Pericardium fibroblast (primary cell): Measurements from ENCODE around the gene RPL29. TPM values are rescaled to one million over a fixed set of nuclear protein-coding genes. Genes with fewer than 3 reads are reported as not detected.

Experiments
- total RNA-seq: library from RNA; depleted of rRNA; stranded (reverse); fragments of >200 nt; gene quantifications from 2 replicates; pipeline ENCODE4 v1.2.3, GENCODE V29; 2015

Gene RPL29
- 2,355 and 3,402 TPM in 2 replicates for total RNA-seq

DNA sequence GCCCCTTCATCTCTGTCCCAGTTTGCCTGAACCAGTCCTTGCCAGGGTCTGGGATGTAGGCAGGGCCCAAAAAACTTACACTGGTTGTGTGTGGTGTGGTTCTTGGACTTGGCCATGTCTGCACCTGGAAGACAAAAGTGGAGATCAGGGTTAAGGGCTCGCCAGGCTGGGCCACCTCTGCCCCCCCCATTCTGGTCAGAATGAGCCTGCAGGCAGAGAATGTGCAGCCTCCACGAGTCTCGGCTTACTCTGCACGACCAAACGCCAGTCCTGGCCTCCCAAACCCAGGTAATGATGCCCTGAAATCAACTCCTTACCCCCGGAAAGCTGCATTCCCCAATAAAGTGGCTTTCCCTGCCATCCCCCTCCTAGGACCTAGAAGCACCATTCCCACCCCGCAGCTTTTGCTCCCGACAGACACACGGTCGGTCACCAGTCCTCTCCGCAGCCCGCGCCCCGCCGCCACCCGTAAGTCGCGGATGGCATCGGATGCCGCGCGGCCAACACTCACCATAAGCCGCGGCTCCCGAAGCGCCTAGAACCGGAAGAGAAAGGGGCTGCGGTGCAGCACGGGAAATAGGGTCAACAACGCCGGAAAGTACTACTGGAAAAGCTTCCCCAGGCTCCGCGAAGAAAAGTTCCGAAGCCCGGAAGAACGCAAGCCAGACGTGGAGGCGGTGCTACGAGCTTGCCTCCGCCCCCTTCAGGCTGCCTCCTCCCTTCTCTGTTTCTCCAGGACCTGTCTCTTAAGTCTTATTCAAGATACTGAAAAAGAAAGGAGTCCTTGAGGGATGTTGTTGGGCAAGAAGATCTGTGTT lies at the start of gene RPL29:
RPL29 (minus strand) TSS at position 550 of the 818 bp plus-strand sequence; CDS start at position 116, 434 bp downstream.

GRCh38 chr3:51982838-51983577 lies 12.7 kb downstream of the RPL29 start, which contains the start of gene ACY1:
ACY1 (plus strand) TSS chr3:51983535; CDS start chr3:51984065, 530 bp downstream.

GRCh38 chr3:51974963-51975851 lies 20.5 kb downstream of the RPL29 start, which contains the start of gene ABHD14A:
ABHD14A (plus strand) TSS chr3:51975064; CDS start chr3:51975136, 72 bp downstream.

GRCh38 chr3:51967384-51968169 lies 28.1 kb downstream of the RPL29 start, which contains the start of gene PCBP4:
PCBP4 (minus strand) TSS chr3:51967454; CDS start chr3:51961240, 6,214 bp downstream.

GRCh38 chr3:51955175-51955892 lies 40.4 kb downstream of the RPL29 start, which contains the start of gene GPR62:
GPR62 (plus strand) TSS chr3:51955381; CDS start chr3:51955653, 272 bp downstream.

Other genes starting within 250 kb of the RPL29 start
- not detected in 2 replicates for gene IQCF6, start 216.7 kb downstream of the RPL29 start, total RNA-seq
- not detected in 2 replicates for gene IQCF2, start 134.3 kb downstream of the RPL29 start, total RNA-seq
- gene IQCF5, start 120.3 kb downstream of the RPL29 start, total RNA-seq, result not detected in 2 replicates
- gene IQCF1, start 92.5 kb downstream of the RPL29 start, total RNA-seq, result not detected in 2 replicates
- gene RRP9, start 54.0 kb downstream of the RPL29 start, total RNA-seq, result 21.3 and 24.4 TPM in 2 replicates
- gene PARP3, start 53.5 kb downstream of the RPL29 start, total RNA-seq, result 13.4 and 14.6 TPM in 2 replicates
- 0.17 TPM in 1 of 2 replicates, not detected in the other for gene GPR62, start 40.5 kb downstream of the RPL29 start, total RNA-seq
- gene PCBP4, start 28.4 kb downstream of the RPL29 start, total RNA-seq, result 30.9 and 36.5 TPM in 2 replicates
- gene ABHD14B, start 21.8 kb downstream of the RPL29 start, total RNA-seq, result 52.4 and 73.8 TPM in 2 replicates
- 30.2 and 43.5 TPM in 2 replicates for gene ABHD14A, start 20.8 kb downstream of the RPL29 start, total RNA-seq
- 45.4 and 56.4 TPM in 2 replicates for gene ACY1, start 12.4 kb downstream of the RPL29 start, total RNA-seq
- gene DUSP7, start 60.7 kb upstream of the RPL29 start, total RNA-seq, result 7.3 and 10.6 TPM in 2 replicates
- 1.2 and 2.2 TPM in 2 replicates for gene POC1A, start 158.5 kb upstream of the RPL29 start, total RNA-seq
- gene ALAS1, start 202.3 kb upstream of the RPL29 start, total RNA-seq, result 24.8 and 26.4 TPM in 2 replicates
- gene TLR9, start 229.8 kb upstream of the RPL29 start, total RNA-seq, result under 0.01 TPM in 1 of 2 replicates, not detected in the other
- gene TWF2, start 243.3 kb upstream of the RPL29 start, total RNA-seq, result 124 and 138 TPM in 2 replicates
- gene PPM1M, start 249.9 kb upstream of the RPL29 start, total RNA-seq, result 16.3 and 24.9 TPM in 2 replicates